HepG2 (cell line): Measurements from ENCODE around the gene MRPL14. TPM values are rescaled to one million over a fixed set of nuclear protein-coding genes. Genes with fewer than 3 reads are reported as not detected.

Experiments used
- AGO1 ChIP-seq: fragments of 200-400 bp; formaldehyde crosslinking; IDR thresholded peaks from 2 replicates; pipeline ENCODE4 v1.6.1; 2017; ENCODE audit warnings: mild to moderate bottlenecking, low read depth, low read length, moderate library complexity; ENCODE audit not compliant: poor library complexity, severe bottlenecking
- BCL3 ChIP-seq: sonication (generic); formaldehyde crosslinking; IDR thresholded peaks from 2 replicates; pipeline ENCODE4 v1.5.1; 2020; ENCODE audit warnings: mild to moderate bottlenecking, missing genetic modification reagents, moderate library complexity
- ISX ChIP-seq: sonication (generic); formaldehyde crosslinking; conservative IDR thresholded peaks from 2 replicates; pipeline ENCODE4 v1.5.0; 2020; ENCODE audit warnings: missing genetic modification reagents
- MAZ ChIP-seq, 2 experiments: sonication (generic) in 1 of 2; formaldehyde crosslinking in 1 of 2; IDR thresholded peaks; 2 replicates each; pipeline versions ENCODE4 v1.5.0 to v1.6.1; 2012 to 2020; ENCODE audit warnings: low read depth in 2 of 2, mild to moderate bottlenecking in 2 of 2, borderline replicate concordance in 1 of 2, improper control_type of control experiment in 1 of 2, low read length in 1 of 2, missing genetic modification reagents in 1 of 2, moderate library complexity in 1 of 2
- RBAK ChIP-seq: sonication (generic); formaldehyde crosslinking; IDR thresholded peaks from 2 replicates; pipeline ENCODE4 v1.5.1; 2020; ENCODE audit warnings: mild to moderate bottlenecking, missing genetic modification reagents
- REL ChIP-seq: sonication (generic); formaldehyde crosslinking; conservative IDR thresholded peaks from 2 replicates; pipeline ENCODE4 v1.8.0; 2022; ENCODE audit warnings: mild to moderate bottlenecking, missing genetic modification reagents, moderate library complexity
- RFXANK ChIP-seq: IDR thresholded peaks from 2 replicates; pipeline ENCODE4 v1.6.1; 2016
- SAP130 ChIP-seq: IDR thresholded peaks from 2 replicates; pipeline ENCODE4 v1.6.1; 2016; ENCODE audit warnings: low read depth
- ZNF407 ChIP-seq: sonication (generic); formaldehyde crosslinking; IDR thresholded peaks from one replicate; pipeline ENCODE4 v1.5.1; 2020; ENCODE audit warnings: mild to moderate bottlenecking, missing genetic modification reagents; ENCODE audit errors: not compliant biosample characterization
- ZNF598 ChIP-seq: sonication (generic); formaldehyde crosslinking; IDR thresholded peaks from 2 replicates; pipeline ENCODE4 v1.5.1; 2020; ENCODE audit warnings: mild to moderate bottlenecking, missing genetic modification reagents, borderline replicate concordance
- ZNF720 ChIP-seq: sonication (generic); formaldehyde crosslinking; IDR thresholded peaks from 2 replicates; pipeline ENCODE4 v1.4.0; 2020; ENCODE audit warnings: missing genetic modification reagents
- ZNF776 ChIP-seq: sonication (generic); formaldehyde crosslinking; IDR thresholded peaks from 2 replicates; pipeline ENCODE4 v1.4.0; 2020; ENCODE audit warnings: mild to moderate bottlenecking, missing genetic modification reagents
- ZSCAN20 ChIP-seq: sonication (generic); formaldehyde crosslinking; IDR thresholded peaks from 2 replicates; pipeline ENCODE4 v1.4.0; 2020; ENCODE audit warnings: missing genetic modification reagents, mild to moderate bottlenecking, borderline replicate concordance
- polyA plus RNA-seq, 8 experiments: library from polyadenylated mRNA; depleted of rRNA in 3 of 8; stranded (reverse) in 7 of 8; unstranded in 1 of 8; fragments of >200 nt; fragmentation: Illumina TruSeq in 4 of 8; extraction: Trizol in 4 of 8; gene quantifications; 2 replicates each; pipeline versions ENCODE4 v1.2.1 to v1.2.3, GENCODE V29; 2011 to 2016; ENCODE audit warnings: low read depth in 4 of 8, missing spikeins in 1 of 8, mixed read lengths in 1 of 8; ENCODE audit not compliant: insufficient read depth in 1 of 8
- total RNA-seq, 5 experiments: library from RNA; depleted of rRNA; stranded (reverse); fragments of >200 nt; fragmentation: Illumina TruSeq; extraction: Trizol; gene quantifications; 2 replicates each; pipeline ENCODE4 v1.2.3, GENCODE V29; 2016; ENCODE audit warnings: low read depth in 1 of 5
- TF ChIP-seq, protein P1 (sequence below): sonication (generic); formaldehyde crosslinking; conservative IDR thresholded peaks from 2 replicates; pipeline ENCODE4 v1.4.0; 2020; ENCODE audit warnings: missing genetic modification reagents

MRPL14 gene
- total and polyA plus RNA-seq, 2 of the 13 experiments (the other 11 are each of a cell fraction or from before 2014, with no cell fraction given): 157 to 178 TPM

DNA sequence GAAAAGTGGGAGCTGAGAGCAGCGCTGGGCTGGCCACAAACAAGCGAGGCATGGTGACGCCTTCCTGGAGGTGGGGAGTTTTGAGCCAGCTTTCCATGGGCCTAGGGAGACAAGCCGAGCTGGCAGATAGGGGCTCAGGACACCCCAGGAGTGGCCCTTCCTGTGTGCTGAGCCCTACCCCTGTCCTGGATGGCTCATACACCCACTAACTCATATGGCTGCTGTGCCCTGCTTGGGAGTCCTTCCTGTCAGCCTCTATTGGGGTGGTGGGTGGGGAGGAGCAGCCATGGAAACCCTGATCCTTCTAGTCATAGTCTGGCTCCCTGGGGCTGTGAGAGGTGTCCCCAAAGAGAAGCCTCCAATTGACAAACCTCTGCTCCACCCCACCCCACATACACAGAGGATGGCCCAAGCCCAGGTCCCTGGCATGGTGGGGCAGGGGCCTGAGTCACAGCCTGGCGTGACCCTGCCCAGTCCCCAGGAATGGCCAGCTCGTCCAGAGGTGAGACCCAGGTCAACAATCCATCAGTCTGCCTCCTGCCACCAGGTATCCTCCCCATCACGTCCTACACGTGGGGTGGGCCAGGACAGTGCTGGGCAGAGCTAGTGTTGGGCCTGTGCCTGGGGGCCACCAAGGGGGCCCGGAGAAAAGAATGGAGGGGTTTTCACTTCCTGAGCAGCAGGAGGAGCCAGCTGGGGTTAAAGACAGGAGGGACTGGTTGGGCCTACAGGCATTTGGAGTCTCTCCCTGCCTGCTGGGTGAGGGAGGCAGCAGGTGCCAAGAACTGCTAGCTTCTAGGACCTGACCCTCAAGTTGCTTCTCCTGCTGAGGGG lies 52.2 kb downstream of the MRPL14 start (continued):
- peak; percentile 77; the same call in 1 of the 2 replicates for TF ChIP-seq ZNF598 (CRISPR knock-in tag)
- TF ChIP-seq ZNF407 (CRISPR knock-in tag): no peak
- TF ChIP-seq SAP130 (CRISPR knock-in tag): peak; percentile 94
- TF ChIP-seq ISX (CRISPR knock-in tag): no peak
- TF ChIP-seq BCL3: peak; percentile 68
- peak; percentile 61; the same call in 1 of the 2 replicates for TF ChIP-seq ZNF776 (CRISPR knock-in tag)
- TF ChIP-seq RBAK: no peak
- no peak for TF ChIP-seq MAZ (IDR thresholded peaks at IDR 0.05; ENCODE audit: borderline replicate concordance, low read depth, low read length)
- no peak; the same call in 1 of the 2 replicates for TF ChIP-seq MAZ (CRISPR knock-in tag; IDR thresholded peaks at IDR 0.05; ENCODE audit: low read depth)
- 0 out of 2 replicates have a peak, but pooled peaks have one; percentile 1 for TF ChIP-seq ZNF720 (CRISPR knock-in tag)
- TF ChIP-seq RFXANK (CRISPR knock-in tag): no peak; the same call in 1 of the 2 replicates
- TF ChIP-seq REL (CRISPR knock-in tag): no peak
- TF ChIP-seq ZSCAN20 (CRISPR knock-in tag): peak; percentile 0; the same call in 1 of the 2 replicates
- TF ChIP-seq, protein P1, sequence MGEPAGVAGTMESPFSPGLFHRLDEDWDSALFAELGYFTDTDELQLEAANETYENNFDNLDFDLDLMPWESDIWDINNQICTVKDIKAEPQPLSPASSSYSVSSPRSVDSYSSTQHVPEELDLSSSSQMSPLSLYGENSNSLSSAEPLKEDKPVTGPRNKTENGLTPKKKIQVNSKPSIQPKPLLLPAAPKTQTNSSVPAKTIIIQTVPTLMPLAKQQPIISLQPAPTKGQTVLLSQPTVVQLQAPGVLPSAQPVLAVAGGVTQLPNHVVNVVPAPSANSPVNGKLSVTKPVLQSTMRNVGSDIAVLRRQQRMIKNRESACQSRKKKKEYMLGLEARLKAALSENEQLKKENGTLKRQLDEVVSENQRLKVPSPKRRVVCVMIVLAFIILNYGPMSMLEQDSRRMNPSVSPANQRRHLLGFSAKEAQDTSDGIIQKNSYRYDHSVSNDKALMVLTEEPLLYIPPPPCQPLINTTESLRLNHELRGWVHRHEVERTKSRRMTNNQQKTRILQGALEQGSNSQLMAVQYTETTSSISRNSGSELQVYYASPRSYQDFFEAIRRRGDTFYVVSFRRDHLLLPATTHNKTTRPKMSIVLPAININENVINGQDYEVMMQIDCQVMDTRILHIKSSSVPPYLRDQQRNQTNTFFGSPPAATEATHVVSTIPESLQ (CRISPR knock-in tag): 0 out of 2 replicates have a peak, but pooled peaks have one; percentile 42
- TF ChIP-seq AGO1: peak; percentile 9
